Astrocyte (in vitro differentiated cells and primary cell): ENCODE results near the gene KLHL30. TPM values are rescaled to one million over a fixed set of nuclear protein-coding genes. Genes with fewer than 3 reads are reported as not detected.

Source experiments
- DNase-seq: peaks from one replicate; pipeline ENCODE4 v3.0.0-alpha.2; 2010; ENCODE audit warnings: low read depth
- FAIRE-seq: peaks from 2 replicates; lab custom pipeline; 2011; peaks lifted over from hg19 to GRCh38; lab: Jason Lieb, UNC
- H2AFZ ChIP-seq: 2 replicates; pipeline ENCODE4 v1.6.0; 2012; ENCODE audit warnings: low read depth, low read length, inconsistent platforms
- H3K27ac ChIP-seq: 2 replicates; pipeline ENCODE4 v1.5.1; 2011; ENCODE audit warnings: low read depth, low read length, inconsistent platforms
- H3K27me3 ChIP-seq: 2 replicates; pipeline ENCODE4 v1.6.0; 2011; ENCODE audit warnings: low read length, inconsistent platforms; ENCODE audit not compliant: insufficient read depth
- H3K36me3 ChIP-seq: 2 replicates; pipeline ENCODE4 v1.5.1; 2011; ENCODE audit warnings: low read length, inconsistent platforms; ENCODE audit not compliant: insufficient read depth
- H3K4me1 ChIP-seq: 2 replicates; pipeline ENCODE4 v1.5.1; 2011; ENCODE audit warnings: low read length, inconsistent platforms; ENCODE audit not compliant: insufficient read depth
- H3K4me2 ChIP-seq: 2 replicates; pipeline ENCODE4 v1.6.0; 2012; ENCODE audit warnings: low read length, inconsistent platforms
- H3K4me3 ChIP-seq: 2 replicates; pipeline ENCODE4 v1.5.1; 2011; ENCODE audit warnings: low read depth, mild to moderate bottlenecking, low read length, inconsistent platforms; ENCODE audit not compliant: insufficient read depth
- H3K79me2 ChIP-seq: 2 replicates; pipeline ENCODE4 v1.6.0; 2012; ENCODE audit warnings: mild to moderate bottlenecking, low read length, inconsistent platforms; ENCODE audit not compliant: insufficient read depth
- H3K9ac ChIP-seq: 2 replicates; pipeline ENCODE4 v1.6.0; 2012; ENCODE audit warnings: mild to moderate bottlenecking, low read length, inconsistent platforms
- H3K9me3 ChIP-seq: 2 replicates; pipeline ENCODE4 v1.5.1; 2012; ENCODE audit warnings: low read depth, mild to moderate bottlenecking, low read length, inconsistent platforms; ENCODE audit not compliant: insufficient read depth
- H4K20me1 ChIP-seq: 2 replicates; pipeline ENCODE4 v1.6.0; 2012; ENCODE audit warnings: low read length, inconsistent platforms; ENCODE audit not compliant: insufficient read depth
- H3K27ac Mint-ChIP-seq: one replicate; pipeline ENCODE4 v1.8.0; 2021; ENCODE audit warnings: mild to moderate bottlenecking, mixed read lengths; ENCODE audit not compliant: unreplicated experiment
- H3K27me3 Mint-ChIP-seq: one replicate; pipeline ENCODE4 v1.8.0; 2021; ENCODE audit warnings: low read depth, mixed read lengths; ENCODE audit not compliant: unreplicated experiment
- H3K36me3 Mint-ChIP-seq: one replicate; pipeline ENCODE4 v1.8.0; 2021; ENCODE audit warnings: low read depth, mixed read lengths; ENCODE audit not compliant: unreplicated experiment
- H3K4me1 Mint-ChIP-seq: one replicate; pipeline ENCODE4 v1.8.0; 2021; ENCODE audit warnings: low read depth, mixed read lengths; ENCODE audit not compliant: unreplicated experiment
- H3K4me3 Mint-ChIP-seq: one replicate; pipeline ENCODE4 v1.8.0; 2021; ENCODE audit warnings: mild to moderate bottlenecking, moderate library complexity, mixed read lengths; ENCODE audit not compliant: unreplicated experiment
- H3K9me3 Mint-ChIP-seq: one replicate; pipeline ENCODE4 v1.8.0; 2021; ENCODE audit warnings: mild to moderate bottlenecking, mixed read lengths; ENCODE audit not compliant: unreplicated experiment
- CTCF ChIP-seq: IDR thresholded peaks from 2 replicates; pipeline ENCODE4 v1.5.1; 2011; ENCODE audit warnings: low read depth, mild to moderate bottlenecking, inconsistent platforms, low read length, moderate library complexity; ENCODE audit not compliant: insufficient read depth
- EZH2 ChIP-seq: IDR thresholded peaks from 2 replicates; pipeline ENCODE4 v1.6.1; 2012; ENCODE audit warnings: mild to moderate bottlenecking, low read length, inconsistent platforms; ENCODE audit not compliant: insufficient read depth
- total RNA-seq: library from RNA; stranded (reverse); gene quantifications from 2 replicates; pipeline ENCODE4 v1.2.1, GENCODE V29; 2021

The KLHL30 gene
- total RNA-seq, 1 donor from 2014 or later: 0.59 TPM

GRCh38 chr2:238104691-238105371 lies 33.6 kb upstream of the KLHL30 start:
- Histone ChIP-seq H3K9me3 (no peaks in the 10 kb centered on the region), H3K36me3 (no peaks in the 10 kb centered on the region), H3K27me3 (peaks cover 2% of the 10 kb centered on the region), H4K20me1 (no peaks in the 10 kb centered on the region), H3K4me3 (no peak overlapping the region), H3K4me1 (no peaks in the 10 kb centered on the region), H2AFZ (no peak overlapping the region), H3K79me2 (no peaks in the 10 kb centered on the region), H3K27ac (no peak overlapping the region), H3K4me2 (no peak overlapping the region), H3K9ac (no peak overlapping the region)
- FAIRE-seq (no peak), DNase-seq (no peak)
- Mint-ChIP-seq H3K4me1 (peaks cover 4% of the 10 kb centered on the region), H3K9me3 (peaks cover 2% of the 10 kb centered on the region), H3K4me3 (no peak overlapping the region), H3K36me3 (no peaks in the 10 kb centered on the region), H3K27me3 (peaks cover 10% of the 10 kb centered on the region), H3K27ac (no peak overlapping the region)
- TF ChIP-seq CTCF (no peak), EZH2 (no peak)

- H3K4me3 ChIP-seq: no peak overlapping the region
- TF ChIP-seq EZH2 (no peak), CTCF (no peak)
- Mint-ChIP-seq H3K4me1 (peaks cover 4% of the 10 kb centered on the region), H3K27me3 (peaks cover 10% of the 10 kb centered on the region), H3K4me3 (no peak overlapping the region), H3K9me3 (peaks cover 2% of the 10 kb centered on the region), H3K27ac (no peak overlapping the region), H3K36me3 (no peaks in the 10 kb centered on the region)
- no peaks in the 10 kb centered on the region for H3K36me3 ChIP-seq
- DNase-seq (no peak), FAIRE-seq (no peak)
- no peaks in the 10 kb centered on the region for H3K9me3 ChIP-seq
- H4K20me1 ChIP-seq: no peaks in the 10 kb centered on the region
- no peak overlapping the region for H2AFZ ChIP-seq
- peaks cover 2% of the 10 kb centered on the region for H3K27me3 ChIP-seq
- H3K4me2 ChIP-seq: no peak overlapping the region
- H3K27ac ChIP-seq: no peak overlapping the region
- no peak overlapping the region for H3K9ac ChIP-seq
- no peaks in the 10 kb centered on the region for H3K79me2 ChIP-seq
- no peaks in the 10 kb centered on the region for H3K4me1 ChIP-seq
Measured at GRCh38 chr2:238105506-238106338, 32.7 kb upstream of the KLHL30 start.

- H4K20me1 ChIP-seq: no peaks in the 10 kb centered on the region
- Mint-ChIP-seq H3K4me3 (no peak overlapping the region), H3K4me1 (peaks cover 4% of the 10 kb centered on the region), H3K36me3 (no peaks in the 10 kb centered on the region), H3K27ac (no peak overlapping the region), H3K27me3 (peaks cover 10% of the 10 kb centered on the region), H3K9me3 (peaks cover 2% of the 10 kb centered on the region)
- no peaks in the 10 kb centered on the region for H3K9me3 ChIP-seq
- no peak overlapping the region for H2AFZ ChIP-seq
- no peak overlapping the region for H3K4me2 ChIP-seq
- no peaks in the 10 kb centered on the region for H3K36me3 ChIP-seq
- H3K27ac ChIP-seq: no peak overlapping the region
- no peaks in the 10 kb centered on the region for H3K79me2 ChIP-seq
- DNase-seq (no peak), FAIRE-seq (no peak)
- H3K4me1 ChIP-seq: no peaks in the 10 kb centered on the region
- H3K4me3 ChIP-seq: no peak overlapping the region
- peaks cover 2% of the 10 kb centered on the region for H3K27me3 ChIP-seq
- no peak for TF ChIP-seq EZH2
- no peak for TF ChIP-seq CTCF
- H3K9ac ChIP-seq: no peak overlapping the region
Measured at GRCh38 chr2:238106339-238106697, 32.1 kb upstream of the KLHL30 start.
